ENCODE data around the gene HEXIM2. TPM values are rescaled to one million over a fixed set of nuclear protein-coding genes. Genes with fewer than 3 reads are reported as not detected.
A peak's percentile ranks its signal among the peaks of the same experiment; 100 is the strongest.

HEXIM2 gene
- total and polyA plus RNA-seq, 2 of the 13 experiments (the other 11 are each of a cell fraction or from before 2014, with no cell fraction given) = 27.1 to 32.4 TPM

GRCh38 chr17:45135192-45135977 is 26.3 kb upstream of the HEXIM2 start, which contains the start of gene ACBD4 (continued):
- TF ChIP-seq ARID3A (IDR thresholded peaks at IDR 0.05; ENCODE audit: low read depth, low read length) (peak; percentile 96), MIXL1 (CRISPR knock-in tag; IDR thresholded peaks at IDR 0.05) (peak; percentile 95), ZSCAN9 (CRISPR knock-in tag; IDR thresholded peaks at IDR 0.05; ENCODE audit: borderline replicate concordance) (peak; percentile 69; the same call in 1 of the 2 replicates), JDP2 (CRISPR knock-in tag; IDR thresholded peaks at IDR 0.05; ENCODE audit: borderline replicate concordance) (no peak), DMAP1 (CRISPR knock-in tag; IDR thresholded peaks at IDR 0.05) (peak; percentile 84), NR0B2 (CRISPR knock-in tag; IDR thresholded peaks at IDR 0.05) (no peak; the same call in none of the 2 replicates), AFF4 (CRISPR knock-in tag; IDR thresholded peaks at IDR 0.05) (no peak), BRCA1 (CRISPR knock-in tag; IDR thresholded peaks at IDR 0.05) (peak; percentile 79; the same call in 1 of the 2 replicates), CHD2 (IDR thresholded peaks at IDR 0.05; ENCODE audit: low read depth, low read length) (no peak), ZBTB8A (CRISPR knock-in tag; IDR thresholded peaks at IDR 0.05; ENCODE audit: borderline replicate concordance, low read depth) (no peak; the same call in 1 of the 2 replicates), MEF2D (CRISPR knock-in tag; IDR thresholded peaks at IDR 0.05) (no peak; the same call in 1 of the 2 replicates), PAF1 (CRISPR knock-in tag; IDR thresholded peaks at IDR 0.05) (no peak), ZNF484 (CRISPR knock-in tag; IDR thresholded peaks at IDR 0.05; ENCODE audit: borderline replicate concordance, low read depth) (no peak), ZNF607 (CRISPR knock-in tag; IDR thresholded peaks at IDR 0.05; ENCODE audit: borderline replicate concordance) (peak; percentile 85), NFKBIZ (CRISPR knock-in tag; IDR thresholded peaks at IDR 0.05) (no peak), PAWR (CRISPR knock-in tag; IDR thresholded peaks at IDR 0.05; ENCODE audit: borderline replicate concordance) (peak; percentile 60; the same call in 1 of the 2 replicates), FOXA1 (IDR thresholded peaks at IDR 0.05) (no peak), FOXA1 (CRISPR knock-in tag; IDR thresholded peaks at IDR 0.05) (no peak), ZNF598 (CRISPR knock-in tag; IDR thresholded peaks at IDR 0.05; ENCODE audit: borderline replicate concordance) (peak; percentile 98), ZNF572 (CRISPR knock-in tag; IDR thresholded peaks at IDR 0.05) (peak; percentile 19; the same call in 1 of the 2 replicates), ZFP62 (CRISPR knock-in tag; IDR thresholded peaks at IDR 0.05) (no peak), ZNF451 (CRISPR knock-in tag; IDR thresholded peaks at IDR 0.05) (peak; percentile 82), SP140L (CRISPR knock-in tag; IDR thresholded peaks at IDR 0.05; ENCODE audit: borderline replicate concordance) (peak; percentile 25; the same call in 1 of the 2 replicates), MAZ (IDR thresholded peaks at IDR 0.05; ENCODE audit: borderline replicate concordance, low read depth, low read length) (peak; percentile 71), MAZ (CRISPR knock-in tag; IDR thresholded peaks at IDR 0.05; ENCODE audit: low read depth) (peak; percentile 93), ZNF446 (CRISPR knock-in tag; IDR thresholded peaks at IDR 0.05) (peak; percentile 97), HOXA3 (CRISPR knock-in tag; IDR thresholded peaks at IDR 0.05) (peak; percentile 82)
